Activated CD8-positive, alpha-beta memory T cell treated with anti-CD3 and anti-CD28 coated beads, Interleukin-2, amount 50 U/mL, for 1 hour (primary cell): ENCODE results near the gene MUC5B.
"Not testable (repeated sequence)": the region's sequence is repeated elsewhere in the genome, so short reads cannot be mapped to it uniquely, and the experiment has no call there.

Experiments used
- DNase-seq: peaks from one replicate; pipeline ENCODE4 v3.0.0-alpha.2; 2020; ENCODE audit errors: extremely low read depth

MUC5B gene

GRCh38 chr11:1222491-1223345 lies at the start of gene MUC5B:
MUC5B (plus strand) TSS chr11:1223066; CDS start chr11:1223124, 58 bp downstream.
- DNase-seq = no peak

GRCh38 chr11:1173396-1173795 lies 49.5 kb upstream of the MUC5B start:
- not testable (repeated sequence) for DNase-seq

GRCh38 chr11:1174441-1175370 lies 48.2 kb upstream of the MUC5B start:
- DNase-seq = no peak

GRCh38 chr11:1175461-1176223 lies 47.2 kb upstream of the MUC5B start:
- no peak for DNase-seq

GRCh38 chr11:1176224-1177019 lies 46.4 kb upstream of the MUC5B start:
- no peak for DNase-seq

- no peak for DNase-seq
These were observed 45.7 kb upstream of the MUC5B start for GRCh38 chr11:1177020-1177770.

GRCh38 chr11:1177771-1178090 lies 45.1 kb upstream of the MUC5B start:
- DNase-seq = no peak

- DNase-seq = no peak
These were observed 44.5 kb upstream of the MUC5B start for GRCh38 chr11:1178201-1178885.

- DNase-seq = no peak
These were observed 44.0 kb upstream of the MUC5B start for GRCh38 chr11:1178906-1179305.

- DNase-seq = no peak
These were observed 43.2 kb upstream of the MUC5B start for GRCh38 chr11:1179641-1180040.

- no peak for DNase-seq
These were observed 42.7 kb upstream of the MUC5B start for GRCh38 chr11:1180171-1180570.

GRCh38 chr11:1180947-1181391 lies 41.9 kb upstream of the MUC5B start:
- no peak for DNase-seq

GRCh38 chr11:1181420-1181819 lies 41.4 kb upstream of the MUC5B start:
- no peak for DNase-seq

GRCh38 chr11:1181853-1182535 lies 40.9 kb upstream of the MUC5B start:
- DNase-seq = no peak

- DNase-seq = not testable (repeated sequence)
These were observed 38.7 kb upstream of the MUC5B start for GRCh38 chr11:1184139-1184538.

- not testable (repeated sequence) for DNase-seq
These were observed 34.3 kb upstream of the MUC5B start for GRCh38 chr11:1188451-1189130.

GRCh38 chr11:1189816-1190215 lies 33.0 kb upstream of the MUC5B start:
- not testable (repeated sequence) for DNase-seq

GRCh38 chr11:1191786-1192470 lies 30.9 kb upstream of the MUC5B start:
- DNase-seq = not testable (repeated sequence)
